IMR-90 (cell line): ENCODE measurements around the gene SERPINB5. TPM values are rescaled to one million over a fixed set of nuclear protein-coding genes. Genes with fewer than 3 reads are reported as not detected.

Experiments
- ATAC-seq: fragments of 200-7000 bp; cut with Tn5 transposase; 2 replicates; pipeline ENCODE4 v1.9.1; 2020; ENCODE audit warnings: low read depth, mild to moderate bottlenecking, moderate library complexity
- BruUV-seq: library from RNA; stranded (reverse); fragments of 400-500 nt; replicated peaks from 2 replicates; lab custom pipeline; 2021; lab: Mats Ljungman, UMichigan
- CTCF ChIA-PET: fragments of 300-600 bp; formaldehyde crosslinking; extraction: SDS; loops from one replicate; lab custom pipeline; 2021; ENCODE audit warnings: antibody characterized with exemption; lab: Yijun Ruan, JAX
- POLR2A ChIA-PET: fragments of 300-600 bp; sonication (Branson Sonifier 250); formaldehyde crosslinking; loops from one replicate; lab custom pipeline; 2022; ENCODE audit warnings: antibody characterized with exemption; ENCODE audit not compliant: unreplicated experiment; lab: Charles Lee
- DNase-seq: peaks from one replicate; pipeline ENCODE4 v3.0.0; 2013
- H2AFZ ChIP-seq: replicated peaks from 2 replicates; pipeline ENCODE3; 2013; ENCODE audit warnings: low read length, mild to moderate bottlenecking; ENCODE audit not compliant: poor library complexity
- H2AK5ac ChIP-seq: 2 replicates; pipeline ENCODE4 v1.6.1; 2013; ENCODE audit warnings: low read depth, low read length, inconsistent platforms
- H2AK9ac ChIP-seq: replicated peaks from 2 replicates; pipeline ENCODE3; 2013; ENCODE audit warnings: mild to moderate bottlenecking, low read depth, low read length, moderate library complexity; ENCODE audit not compliant: poor library complexity
- H2BK120ac ChIP-seq: 2 replicates; pipeline ENCODE4 v1.6.1; 2013; ENCODE audit warnings: low read depth, low read length, inconsistent platforms
- H2BK15ac ChIP-seq: 3 replicates; pipeline ENCODE4 v1.6.1; 2013; ENCODE audit warnings: low read depth, low read length, inconsistent platforms
- H2BK20ac ChIP-seq: 2 replicates; pipeline ENCODE4 v1.6.1; 2013; ENCODE audit warnings: low read depth, mild to moderate bottlenecking, inconsistent platforms, low read length, moderate library complexity
- H2BK5ac ChIP-seq: 2 replicates; pipeline ENCODE4 v1.6.1; 2013; ENCODE audit warnings: mild to moderate bottlenecking, low read depth, low read length, inconsistent platforms; ENCODE audit not compliant: poor library complexity, severe bottlenecking
- H3K14ac ChIP-seq: replicated peaks from 2 replicates; pipeline ENCODE4 v1.6.1; 2013; ENCODE audit warnings: low read depth, low read length, inconsistent platforms
- H3K18ac ChIP-seq: 2 replicates; pipeline ENCODE4 v1.6.1; 2013; ENCODE audit warnings: low read depth, low read length, control low read depth
- H3K23ac ChIP-seq: 2 replicates; pipeline ENCODE4 v1.6.1; 2013; ENCODE audit warnings: low read depth, low read length, inconsistent platforms
- H3K27ac ChIP-seq: 2 replicates; pipeline ENCODE4 v1.5.1; 2013; ENCODE audit warnings: mild to moderate bottlenecking, control low read depth, low read length; ENCODE audit not compliant: insufficient read depth
- H3K27me3 ChIP-seq: 2 replicates; pipeline ENCODE4 v1.6.1; 2013; ENCODE audit warnings: low read length; ENCODE audit not compliant: control insufficient read depth, insufficient read depth
- H3K36me3 ChIP-seq: 2 replicates; pipeline ENCODE4 v1.6.1; 2013; ENCODE audit warnings: low read length, mixed read lengths; ENCODE audit not compliant: control insufficient read depth, insufficient read depth
- H3K4ac ChIP-seq: 2 replicates; pipeline ENCODE4 v1.6.1; 2013; ENCODE audit warnings: low read depth, low read length, inconsistent platforms
- H3K4me1 ChIP-seq: 2 replicates; pipeline ENCODE4 v1.6.1; 2013; ENCODE audit warnings: low read length, mixed read lengths; ENCODE audit not compliant: control insufficient read depth, insufficient read depth
- H3K4me2 ChIP-seq: 2 replicates; pipeline ENCODE4 v1.6.1; 2013; ENCODE audit warnings: low read depth, mild to moderate bottlenecking, control low read depth, low read length, moderate library complexity
- H3K4me3 ChIP-seq: 2 replicates; pipeline ENCODE4 v1.5.1; 2013; ENCODE audit warnings: low read depth, mild to moderate bottlenecking, control low read depth, low read length, moderate library complexity; ENCODE audit not compliant: insufficient read depth
- H3K56ac ChIP-seq: 2 replicates; pipeline ENCODE4 v1.6.1; 2013; ENCODE audit warnings: low read length, inconsistent platforms; ENCODE audit not compliant: insufficient read depth; ENCODE audit errors: extremely low read depth
- H3K79me1 ChIP-seq, 2 experiments: 2 replicates each; pipeline ENCODE4 v1.6.1; 2013; ENCODE audit warnings: low read length in 2 of 2, inconsistent platforms in 1 of 2, low read depth in 1 of 2
- H3K9ac ChIP-seq: 2 replicates; pipeline ENCODE4 v1.6.1; 2013; ENCODE audit warnings: low read depth, low read length, control low read depth
- H3K9me1 ChIP-seq: 2 replicates; pipeline ENCODE4 v1.6.1; 2013; ENCODE audit warnings: low read length, inconsistent platforms; ENCODE audit not compliant: insufficient read depth
- H3K9me3 ChIP-seq: 2 replicates; pipeline ENCODE4 v1.6.1; 2013; ENCODE audit warnings: low read length; ENCODE audit not compliant: control insufficient read depth, insufficient read depth
- H4K20me1 ChIP-seq: 2 replicates; pipeline ENCODE4 v1.6.1; 2013; ENCODE audit warnings: low read length, inconsistent platforms; ENCODE audit not compliant: insufficient read depth
- H4K5ac ChIP-seq: 2 replicates; pipeline ENCODE4 v1.6.1; 2013; ENCODE audit warnings: mild to moderate bottlenecking, low read depth, low read length, control low read depth
- H4K8ac ChIP-seq, 2 experiments: 2 replicates each; pipeline ENCODE4 v1.6.1; 2013; ENCODE audit warnings: low read depth in 2 of 2, low read length in 2 of 2, control low read depth in 1 of 2, inconsistent platforms in 1 of 2
- H4K91ac ChIP-seq: 2 replicates; pipeline ENCODE4 v1.6.1; 2013; ENCODE audit warnings: low read depth, low read length, inconsistent platforms; ENCODE audit not compliant: insufficient read depth
- MAFK ChIP-seq: IDR thresholded peaks from 2 replicates; pipeline ENCODE4 v1.6.1; 2012; ENCODE audit warnings: low read depth, low read length, improper control_type of control experiment
- WGBS, 2 experiments: methylation state at CpG; one replicate each; pipeline versions ENCODE4 v1.1.5 to v1.1.7; 2013; ENCODE audit warnings: missing lambda C conversion rate in 2 of 2; ENCODE audit not compliant: insufficient read length in 1 of 2; ENCODE audit errors: extremely low coverage in 2 of 2; 5-methylcytosine and 5-hydroxymethylcytosine counted together
- dilution Hi-C: fragments of 300-500 bp; cut with HindIII; formaldehyde crosslinking; loops from one replicate; pipeline ENCODE4 v1.14.3; 2018; ENCODE audit warnings: low sequenced_read_pairs; ENCODE audit not compliant: unreplicated experiment
- in situ Hi-C: fragments of 300-500 bp; cut with MboI; formaldehyde crosslinking; loops from 3 replicates; pipeline ENCODE4 v1.14.3; 2019; ENCODE audit warnings: low sequenced_read_pairs, inconsistent platforms, mixed read lengths
- intact Hi-C: fragments of 100-400 bp; cut with micrococcal nuclease; formaldehyde crosslinking; loops from 2 replicates; pipeline ENCODE4 v1.10.0; 2022
- polyA plus RNA-seq, 3 experiments: library from polyadenylated mRNA; depleted of rRNA; stranded (reverse); fragments of >200 nt; gene quantifications; 2 replicates each; pipeline ENCODE4 v1.2.3, GENCODE V29; 2012; ENCODE audit warnings: low replicate concordance in 1 of 3
- total RNA-seq: library from RNA; depleted of rRNA; stranded (reverse); fragments of >200 nt; gene quantifications from 2 replicates; pipeline ENCODE4 v1.2.3, GENCODE V29; 2012

SERPINB5 gene
- total and polyA plus RNA-seq, 2 of the 4 experiments (the other 2 are of a cell fraction): not detected

DNA sequence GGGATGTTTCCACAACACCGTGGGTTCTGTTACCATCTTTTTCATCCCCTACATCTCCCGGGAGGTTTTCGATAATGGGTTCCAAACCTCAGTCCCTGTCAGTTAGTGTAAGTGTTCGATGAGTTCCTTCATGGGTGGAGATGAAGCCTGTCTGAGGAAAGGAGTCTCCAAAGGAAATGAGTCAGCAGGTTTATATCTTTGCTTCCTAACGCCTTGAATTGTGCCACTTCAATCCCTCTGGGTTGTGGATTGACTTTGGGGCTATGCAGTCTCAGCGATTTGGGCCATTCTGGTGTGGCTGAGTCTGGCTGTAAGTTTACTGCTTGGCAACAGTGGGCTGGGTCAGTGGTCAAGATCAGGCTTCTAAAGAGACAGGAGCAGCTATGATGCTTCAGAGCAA is 1.2 kb downstream of the SERPINB5 start:
- no peak overlapping the region for H2AK5ac ChIP-seq
- H3K4me2 ChIP-seq: no peak overlapping the region
- no peak overlapping the region for H2BK20ac ChIP-seq
- no peak overlapping the region for H3K9ac ChIP-seq
- no peaks in the 10 kb centered on the region for H3K9me1 ChIP-seq
- H4K91ac ChIP-seq: no peak overlapping the region
- no peak for ATAC-seq
- BruUV-seq: no TSS peak
- H2BK120ac ChIP-seq: no peak overlapping the region
- no peak overlapping the region for H2BK5ac ChIP-seq
- no peak overlapping the region for H3K56ac ChIP-seq
- H3K4me1 ChIP-seq: no peaks in the 10 kb centered on the region
- H3K27ac ChIP-seq: no peak overlapping the region
- no peak for TF ChIP-seq MAFK
- DNase-seq: no peak
- in situ Hi-C loops: no loop called here
- ChIA-PET CTCF (no interaction called here), POLR2A (no interaction called here)
- no peak overlapping the region for H4K5ac ChIP-seq
- H3K18ac ChIP-seq: no peak overlapping the region
- H3K27me3 ChIP-seq: peaks cover 5% of the 10 kb centered on the region
- peak overlapping the region; percentile 46 for H2AFZ ChIP-seq
- dilution Hi-C loops: no loop called here
- no peak overlapping the region for H2BK15ac ChIP-seq
- H3K4ac ChIP-seq: no peak overlapping the region
- H3K79me1 ChIP-seq: no peaks in the 10 kb centered on the region
- no peak overlapping the region for H3K14ac ChIP-seq
- no peaks in the 10 kb centered on the region for H3K36me3 ChIP-seq
- H4K20me1 ChIP-seq: no peaks in the 10 kb centered on the region
- H4K8ac ChIP-seq: no peak overlapping the region
- H2AK9ac ChIP-seq: no peak overlapping the region
- H3K4me3 ChIP-seq: no peak overlapping the region
- intact Hi-C loops: no loop called here
- no peak overlapping the region for H3K23ac ChIP-seq
- H3K9me3 ChIP-seq: no peaks in the 10 kb centered on the region
- 43% methylated on average over 2 of the region's 6 CpGs; no CpG with 5 or more reads in 1 of the 2 experiments for WGBS, 2 experiments
